Chondrocyte (in vitro differentiated cells): ENCODE results near the gene ZBTB18. TPM values are rescaled to one million over a fixed set of nuclear protein-coding genes. Genes with fewer than 3 reads are reported as not detected.
A peak's percentile ranks its signal among the peaks of the same experiment; 100 is the strongest.

Experiments
- DNase-seq: peaks from one replicate; pipeline ENCODE4 v3.0.0; 2021; ENCODE audit warnings: mixed read lengths, low spot score
- H3K27ac Mint-ChIP-seq: one replicate; pipeline ENCODE4 v1.8.0; 2021; ENCODE audit warnings: mild to moderate bottlenecking, moderate library complexity, mixed read lengths; ENCODE audit not compliant: unreplicated experiment
- H3K27me3 Mint-ChIP-seq: 2 replicates; pipeline ENCODE4 v1.8.0; 2021; ENCODE audit warnings: low read depth, mixed read lengths
- H3K36me3 Mint-ChIP-seq: 2 replicates; pipeline ENCODE4 v1.8.0; 2021; ENCODE audit warnings: low read depth, mixed read lengths
- H3K4me1 Mint-ChIP-seq: 2 replicates; pipeline ENCODE4 v1.8.0; 2021; ENCODE audit warnings: low read depth, mild to moderate bottlenecking, mixed read lengths
- H3K4me3 Mint-ChIP-seq: one replicate; pipeline ENCODE4 v1.8.0; 2021; ENCODE audit warnings: mild to moderate bottlenecking, moderate library complexity, mixed read lengths; ENCODE audit not compliant: unreplicated experiment
- H3K9me3 Mint-ChIP-seq: 2 replicates; pipeline ENCODE4 v1.8.0; 2021; ENCODE audit warnings: low read depth, mixed read lengths
- total RNA-seq: library from RNA; stranded (reverse); gene quantifications from 3 replicates; pipeline ENCODE4 v1.2.1, GENCODE V29; 2021
- TF ChIP-seq, protein P1 (sequence below): fragments of 200-600 bp; sonication (generic); IDR thresholded peaks from 2 replicates; pipeline ENCODE4 v1.5.0; 2021; ENCODE audit warnings: antibody characterized with exemption, mild to moderate bottlenecking, moderate library complexity

The ZBTB18 gene
- total RNA-seq, 1 donor from 2014 or later = 21.5 TPM

DNA sequence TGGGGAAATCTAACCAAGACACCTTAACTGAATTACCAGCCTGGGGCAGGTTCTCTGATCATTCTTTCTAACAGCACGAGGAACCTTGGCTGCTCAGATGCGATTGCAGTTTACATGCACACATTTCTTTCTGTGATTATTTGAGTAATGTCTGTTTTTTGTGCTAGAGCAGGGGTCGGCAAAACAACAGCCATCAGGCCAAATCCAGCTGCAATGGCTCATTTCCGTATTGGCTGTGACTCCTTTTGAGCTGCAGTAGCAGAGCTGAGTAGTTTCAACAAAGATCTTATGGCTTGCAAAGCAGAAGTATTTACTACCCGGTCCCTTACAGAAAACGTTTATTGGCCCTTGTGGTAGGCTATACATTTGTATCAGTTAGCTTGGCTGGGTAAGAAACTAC, 37.1 kb downstream of the ZBTB18 start:
- Mint-ChIP-seq H3K27me3 (peaks cover 2% of the 10 kb centered on the region), H3K9me3 (peaks cover 9% of the 10 kb centered on the region), H3K4me1 (peaks cover 14% of the 10 kb centered on the region), H3K36me3 (peaks cover 3% of the 10 kb centered on the region), H3K27ac (no peak overlapping the region), H3K4me3 (no peak overlapping the region)
- TF ChIP-seq, protein P1, sequence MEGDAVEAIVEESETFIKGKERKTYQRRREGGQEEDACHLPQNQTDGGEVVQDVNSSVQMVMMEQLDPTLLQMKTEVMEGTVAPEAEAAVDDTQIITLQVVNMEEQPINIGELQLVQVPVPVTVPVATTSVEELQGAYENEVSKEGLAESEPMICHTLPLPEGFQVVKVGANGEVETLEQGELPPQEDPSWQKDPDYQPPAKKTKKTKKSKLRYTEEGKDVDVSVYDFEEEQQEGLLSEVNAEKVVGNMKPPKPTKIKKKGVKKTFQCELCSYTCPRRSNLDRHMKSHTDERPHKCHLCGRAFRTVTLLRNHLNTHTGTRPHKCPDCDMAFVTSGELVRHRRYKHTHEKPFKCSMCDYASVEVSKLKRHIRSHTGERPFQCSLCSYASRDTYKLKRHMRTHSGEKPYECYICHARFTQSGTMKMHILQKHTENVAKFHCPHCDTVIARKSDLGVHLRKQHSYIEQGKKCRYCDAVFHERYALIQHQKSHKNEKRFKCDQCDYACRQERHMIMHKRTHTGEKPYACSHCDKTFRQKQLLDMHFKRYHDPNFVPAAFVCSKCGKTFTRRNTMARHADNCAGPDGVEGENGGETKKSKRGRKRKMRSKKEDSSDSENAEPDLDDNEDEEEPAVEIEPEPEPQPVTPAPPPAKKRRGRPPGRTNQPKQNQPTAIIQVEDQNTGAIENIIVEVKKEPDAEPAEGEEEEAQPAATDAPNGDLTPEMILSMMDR = no peak
- no peak for DNase-seq

DNA sequence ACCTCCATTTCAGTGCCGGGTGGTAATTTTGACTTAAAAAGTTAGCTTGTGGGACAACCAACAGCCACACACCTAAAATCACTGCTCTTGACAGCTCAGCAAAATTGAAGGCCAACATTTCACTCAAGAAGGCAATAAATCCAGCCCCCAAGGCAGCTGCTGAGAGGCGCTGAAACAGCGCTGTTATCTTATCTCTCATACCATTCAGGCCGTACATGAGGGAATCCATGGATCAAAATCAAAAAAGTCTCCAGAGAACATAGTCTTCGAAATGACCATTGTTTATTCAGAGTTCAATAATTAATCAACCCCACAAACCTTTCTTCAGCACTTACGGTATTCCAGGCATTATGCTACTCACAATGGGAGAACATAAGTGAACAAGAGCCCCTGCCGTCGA, 38.5 kb downstream of the ZBTB18 start:
- TF ChIP-seq, protein P1 = no peak
- Mint-ChIP-seq H3K4me3 (no peak overlapping the region), H3K4me1 (peaks cover 14% of the 10 kb centered on the region), H3K9me3 (peaks cover 9% of the 10 kb centered on the region), H3K27ac (no peak overlapping the region), H3K27me3 (no peaks in the 10 kb centered on the region), H3K36me3 (peaks cover 3% of the 10 kb centered on the region)
- DNase-seq = no peak

DNA sequence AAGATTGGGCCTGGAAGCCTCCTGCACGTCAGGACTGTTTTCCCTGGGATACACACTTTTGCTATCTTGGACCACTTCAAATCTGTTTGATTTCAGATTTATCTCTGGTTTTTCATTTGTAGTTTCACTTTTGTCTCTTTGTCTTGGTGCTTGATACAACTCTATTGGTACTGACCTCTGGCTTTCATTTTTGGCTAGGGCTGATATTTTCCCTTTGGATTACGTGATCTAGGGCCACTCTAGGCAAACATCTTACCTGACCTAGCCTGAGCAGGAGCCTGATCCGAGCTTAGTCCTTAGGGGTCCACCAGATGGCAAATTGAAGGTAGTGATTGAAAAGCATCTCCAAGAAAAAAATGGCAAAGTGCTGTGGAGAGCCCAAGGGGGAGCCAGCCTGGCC, 39.6 kb downstream of the ZBTB18 start:
- DNase-seq = no peak
- peaks cover 3% of the 10 kb centered on the region for H3K36me3 Mint-ChIP-seq
- no peak overlapping the region for H3K27ac Mint-ChIP-seq
- peaks cover 9% of the 10 kb centered on the region for H3K9me3 Mint-ChIP-seq
- H3K4me3 Mint-ChIP-seq = no peak overlapping the region
- H3K4me1 Mint-ChIP-seq = peaks cover 14% of the 10 kb centered on the region
- H3K27me3 Mint-ChIP-seq = no peaks in the 10 kb centered on the region
- TF ChIP-seq, protein P1 = no peak

DNA sequence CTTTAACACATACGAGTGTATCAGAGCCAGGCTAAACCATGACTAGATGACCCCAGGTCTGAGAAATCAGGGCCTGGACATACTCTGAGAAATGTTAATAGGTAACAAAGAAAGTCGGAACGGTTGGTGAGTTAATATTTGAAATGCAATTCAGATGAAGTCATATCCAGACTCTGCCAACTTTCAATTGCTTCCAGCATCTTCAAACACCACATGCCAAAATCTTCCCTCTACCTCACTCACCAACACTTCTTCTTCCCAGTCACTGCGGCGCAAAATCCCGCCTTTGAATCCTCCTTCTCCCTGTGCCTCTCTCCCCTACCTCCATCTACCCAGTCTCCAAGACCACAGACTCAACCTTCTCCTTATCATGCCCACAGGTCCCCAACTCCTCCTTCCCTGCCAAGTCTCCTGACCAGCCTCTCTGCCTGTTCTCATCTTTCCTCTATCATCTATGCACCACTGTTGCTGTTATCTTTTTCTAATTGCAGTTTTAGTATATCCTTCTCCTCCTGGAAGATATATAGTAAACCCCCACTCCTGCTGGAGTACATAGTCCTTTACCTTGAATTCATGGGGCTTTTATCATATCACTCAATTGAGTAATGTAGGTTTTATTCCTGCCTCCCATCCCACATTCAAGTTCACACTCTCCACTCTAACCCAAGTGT, 41.3 kb downstream of the ZBTB18 start:
- no peak for DNase-seq
- Mint-ChIP-seq H3K4me3 (no peak overlapping the region), H3K4me1 (peaks cover 15% of the 10 kb centered on the region), H3K9me3 (no peaks in the 10 kb centered on the region), H3K27ac (peak overlapping the region; percentile 75), H3K36me3 (no peaks in the 10 kb centered on the region), H3K27me3 (no peaks in the 10 kb centered on the region)
- TF ChIP-seq, protein P1 = no peak

DNA sequence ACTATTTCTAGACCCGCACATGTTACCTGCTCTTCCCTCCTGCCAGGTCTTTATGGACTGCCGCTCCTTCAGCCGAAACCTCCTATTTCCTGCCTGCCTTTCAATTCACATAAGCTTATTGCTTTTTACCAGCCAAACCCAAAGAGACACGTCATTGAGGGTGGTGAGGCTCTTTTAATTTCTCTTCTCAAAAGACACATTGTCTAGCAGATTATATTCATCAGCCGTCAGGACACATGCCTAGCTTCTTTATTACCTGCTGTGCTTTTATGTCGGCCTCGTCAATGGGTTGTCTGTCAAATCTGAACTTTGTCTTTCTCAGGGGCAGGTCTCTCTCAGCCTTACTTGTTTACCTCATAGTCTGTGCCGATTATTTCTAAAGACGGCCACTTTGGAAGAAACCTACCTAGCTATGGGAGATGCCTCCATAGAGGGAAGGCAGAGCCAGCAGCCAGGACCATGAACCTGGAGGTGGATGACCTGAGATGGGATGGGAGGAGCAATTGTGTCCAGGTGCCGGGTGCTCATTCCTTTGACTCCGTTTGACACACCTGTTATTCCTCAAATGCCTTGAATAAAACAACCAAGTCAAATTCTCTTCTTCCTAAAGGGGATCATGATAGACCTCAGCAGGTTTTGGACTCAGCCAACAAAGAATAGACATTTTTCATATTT, 42.0 kb downstream of the ZBTB18 start:
- no peaks in the 10 kb centered on the region for H3K36me3 Mint-ChIP-seq
- TF ChIP-seq, protein P1 = no peak
- no peak for DNase-seq
- peaks cover 19% of the 10 kb centered on the region for H3K4me1 Mint-ChIP-seq
- no peaks in the 10 kb centered on the region for H3K9me3 Mint-ChIP-seq
- no peaks in the 10 kb centered on the region for H3K27me3 Mint-ChIP-seq
- peak overlapping the region; percentile 75 for H3K27ac Mint-ChIP-seq
- no peak overlapping the region for H3K4me3 Mint-ChIP-seq
